ENCODE results near the gene LRRC25. TPM values are rescaled to one million over a fixed set of nuclear protein-coding genes. Genes with fewer than 3 reads are reported as not detected.

The LRRC25 gene
- polyA plus RNA-seq, 1 donor from 2014 or later, result not detected

- Histone ChIP-seq H3K79me2 (replicated peaks; ENCODE audit: insufficient read depth, low read length) (peaks cover 30% of the 10 kb centered on the region), H3K9me2 (ENCODE audit: insufficient read depth, low read length) (no peaks in the 10 kb centered on the region), H3K9me3 (ENCODE audit: low read length) (no peaks in the 10 kb centered on the region), H3K27me3 (ENCODE audit: insufficient read depth, low read depth, low read length) (no peaks in the 10 kb centered on the region), H3K4me2 (ENCODE audit: low read length) (no peak overlapping the region), H3K27ac (ENCODE audit: low read length) (no peak overlapping the region), H4K20me1 (ENCODE audit: insufficient read depth) (no peaks in the 10 kb centered on the region), H3K9ac (ENCODE audit: low read length) (no peak overlapping the region), H3K36me3 (ENCODE audit: insufficient read depth, low read length) (no peaks in the 10 kb centered on the region), H3K4me3 (ENCODE audit: low read length) (peak overlapping the region; percentile 88), H2AFZ (ENCODE audit: low read depth, low read length) (no peak overlapping the region), H3F3A (ENCODE audit: insufficient read depth, low read length, poor library complexity, severe bottlenecking) (peaks cover 3% of the 10 kb centered on the region)
- TF ChIP-seq TAF1 (IDR thresholded peaks at IDR 0.05; ENCODE audit: low read depth) (no peak), CTCF (IDR thresholded peaks at IDR 0.05; ENCODE audit: poor library complexity, severe bottlenecking) (no peak), MXI1 (conservative IDR thresholded peaks at IDR 0.05; ENCODE audit: poor library complexity, severe bottlenecking) (no peak), POLR2AphosphoS5 (IDR thresholded peaks at IDR 0.05) (no peak), REST (IDR thresholded peaks at IDR 0.05; ENCODE audit: borderline replicate concordance) (no peak), SMC3 (conservative IDR thresholded peaks at IDR 0.05; ENCODE audit: poor library complexity) (no peak), EP300 (conservative IDR thresholded peaks at IDR 0.05; ENCODE audit: poor library complexity, severe bottlenecking) (no peak), EZH2 (IDR thresholded peaks at IDR 0.05; ENCODE audit: borderline replicate concordance, insufficient read depth, low read length, poor library complexity, severe bottlenecking) (no peak), RAD21 (conservative IDR thresholded peaks at IDR 0.05) (no peak)
Measured at GRCh38 chr19:18421371-18421959, 24.0 kb upstream of the LRRC25 start.

GRCh38 chr19:18420930-18421329, 23.5 kb upstream of the LRRC25 start:
- Histone ChIP-seq H3K27me3 (ENCODE audit: insufficient read depth, low read depth, low read length) (no peaks in the 10 kb centered on the region), H3K27ac (ENCODE audit: low read length) (no peak overlapping the region), H3F3A (ENCODE audit: insufficient read depth, low read length, poor library complexity, severe bottlenecking) (peaks cover 3% of the 10 kb centered on the region), H3K9me3 (ENCODE audit: low read length) (no peaks in the 10 kb centered on the region), H3K9ac (ENCODE audit: low read length) (no peak overlapping the region), H3K79me2 (replicated peaks; ENCODE audit: insufficient read depth, low read length) (peaks cover 30% of the 10 kb centered on the region), H3K4me3 (ENCODE audit: low read length) (peak overlapping the region; percentile 88), H3K36me3 (ENCODE audit: insufficient read depth, low read length) (no peaks in the 10 kb centered on the region), H3K4me2 (ENCODE audit: low read length) (peak overlapping the region; percentile 80), H3K9me2 (ENCODE audit: insufficient read depth, low read length) (no peaks in the 10 kb centered on the region), H4K20me1 (ENCODE audit: insufficient read depth) (no peaks in the 10 kb centered on the region), H2AFZ (ENCODE audit: low read depth, low read length) (no peak overlapping the region)
- no peak for TF ChIP-seq POLR2AphosphoS5 (IDR thresholded peaks at IDR 0.05)
- TF ChIP-seq CTCF (IDR thresholded peaks at IDR 0.05; ENCODE audit: poor library complexity, severe bottlenecking), result no peak
- TF ChIP-seq REST (IDR thresholded peaks at IDR 0.05; ENCODE audit: borderline replicate concordance), result no peak
- TF ChIP-seq RAD21 (conservative IDR thresholded peaks at IDR 0.05), result no peak
- no peak for TF ChIP-seq MXI1 (conservative IDR thresholded peaks at IDR 0.05; ENCODE audit: poor library complexity, severe bottlenecking)
- no peak for TF ChIP-seq TAF1 (IDR thresholded peaks at IDR 0.05; ENCODE audit: low read depth)
- TF ChIP-seq EP300 (conservative IDR thresholded peaks at IDR 0.05; ENCODE audit: poor library complexity, severe bottlenecking), result no peak
- TF ChIP-seq EZH2 (IDR thresholded peaks at IDR 0.05; ENCODE audit: borderline replicate concordance, insufficient read depth, low read length, poor library complexity, severe bottlenecking), result no peak
- TF ChIP-seq SMC3 (conservative IDR thresholded peaks at IDR 0.05; ENCODE audit: poor library complexity), result no peak

All from neural cell (in vitro differentiated cells).